Lower lobe of right lung (tissue), 2 donors: ENCODE data around the gene ATP6V1B1. TPM values are rescaled to one million over a fixed set of nuclear protein-coding genes. Genes with fewer than 3 reads are reported as not detected.

Experiments
- ATAC-seq, 2 donors: fragments of 200-7000 bp; cut with Tn5 transposase; one replicate each; pipeline ENCODE4 v1.9.1; 2020 to 2022; ENCODE audit warnings: mild to moderate bottlenecking in 2 of 2, moderate library complexity in 2 of 2
- DNase-seq: peaks from one replicate; pipeline ENCODE4 v3.0.0-alpha.2; 2020
- H3K27ac ChIP-seq: fragments of 200-600 bp; one replicate; pipeline ENCODE4 v1.8.0; 2022
- H3K27me3 ChIP-seq: fragments of 200-600 bp; one replicate; pipeline ENCODE4 v1.8.0; 2022; ENCODE audit warnings: low read depth
- H3K36me3 ChIP-seq: fragments of 200-600 bp; one replicate; pipeline ENCODE4 v1.8.0; 2022; ENCODE audit warnings: mild to moderate bottlenecking
- H3K4me1 ChIP-seq: fragments of 200-600 bp; one replicate; pipeline ENCODE4 v1.8.0; 2022
- H3K4me3 ChIP-seq: fragments of 200-600 bp; one replicate; pipeline ENCODE4 v1.8.0; 2022; ENCODE audit warnings: mild to moderate bottlenecking
- H3K9me3 ChIP-seq: fragments of 200-600 bp; one replicate; pipeline ENCODE4 v1.8.0; 2022
- intact Hi-C: fragments of 100-400 bp; cut with DNase I; formaldehyde crosslinking; loops from one replicate; pipeline ENCODE4 v1.11.0; 2022
- total RNA-seq: library from RNA; stranded (reverse); fragmentation: NEBNext Ultra II Directional; extraction: Animal tissue kit (Norgen Biotek cat#: 25700); gene quantifications from one replicate; pipeline ENCODE4 v1.2.1, GENCODE V29; 2021
- TF ChIP-seq, protein P1 (sequence below): fragments of 200-600 bp; IDR thresholded peaks from one replicate; pipeline ENCODE4 v1.8.0; 2022; ENCODE audit warnings: antibody characterized with exemption, mild to moderate bottlenecking
- donor health status: DM: no; HTN: yes; CAD: no; lungs with severe emphysema.

Gene ATP6V1B1
- total RNA-seq, 1 donor from 2014 or later = 2.2 TPM

DNA sequence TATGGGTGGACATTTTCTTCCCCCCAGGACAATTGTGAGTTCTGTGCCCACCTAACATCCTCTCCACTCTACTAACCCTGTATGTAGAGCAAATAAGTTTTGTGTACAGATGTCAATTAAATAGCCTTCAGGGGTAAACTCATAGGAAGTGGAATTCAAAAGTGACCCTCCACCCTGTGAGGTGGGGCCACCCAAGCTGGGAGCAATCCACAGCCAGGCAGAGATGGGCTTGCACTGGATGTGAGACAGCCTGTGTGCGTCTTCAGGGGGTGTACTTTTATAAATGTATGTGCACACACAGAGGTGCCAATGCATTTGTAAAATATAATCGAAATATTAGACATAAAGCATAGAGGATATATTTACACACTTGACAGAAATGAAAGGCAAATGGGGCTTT is 33.1 kb upstream of the ATP6V1B1 start:
- ATAC-seq = no peak
- H3K36me3 ChIP-seq = no peaks in the 10 kb centered on the region
- TF ChIP-seq, protein P1, sequence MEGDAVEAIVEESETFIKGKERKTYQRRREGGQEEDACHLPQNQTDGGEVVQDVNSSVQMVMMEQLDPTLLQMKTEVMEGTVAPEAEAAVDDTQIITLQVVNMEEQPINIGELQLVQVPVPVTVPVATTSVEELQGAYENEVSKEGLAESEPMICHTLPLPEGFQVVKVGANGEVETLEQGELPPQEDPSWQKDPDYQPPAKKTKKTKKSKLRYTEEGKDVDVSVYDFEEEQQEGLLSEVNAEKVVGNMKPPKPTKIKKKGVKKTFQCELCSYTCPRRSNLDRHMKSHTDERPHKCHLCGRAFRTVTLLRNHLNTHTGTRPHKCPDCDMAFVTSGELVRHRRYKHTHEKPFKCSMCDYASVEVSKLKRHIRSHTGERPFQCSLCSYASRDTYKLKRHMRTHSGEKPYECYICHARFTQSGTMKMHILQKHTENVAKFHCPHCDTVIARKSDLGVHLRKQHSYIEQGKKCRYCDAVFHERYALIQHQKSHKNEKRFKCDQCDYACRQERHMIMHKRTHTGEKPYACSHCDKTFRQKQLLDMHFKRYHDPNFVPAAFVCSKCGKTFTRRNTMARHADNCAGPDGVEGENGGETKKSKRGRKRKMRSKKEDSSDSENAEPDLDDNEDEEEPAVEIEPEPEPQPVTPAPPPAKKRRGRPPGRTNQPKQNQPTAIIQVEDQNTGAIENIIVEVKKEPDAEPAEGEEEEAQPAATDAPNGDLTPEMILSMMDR = no peak
- peaks cover 34% of the 10 kb centered on the region for H3K4me1 ChIP-seq
- no peak overlapping the region for H3K4me3 ChIP-seq
- DNase-seq = no peak
- peaks cover 99% of the 10 kb centered on the region for H3K27me3 ChIP-seq
- H3K9me3 ChIP-seq = no peaks in the 10 kb centered on the region
- H3K27ac ChIP-seq = no peak overlapping the region
- intact Hi-C loops = no loop called here

DNA sequence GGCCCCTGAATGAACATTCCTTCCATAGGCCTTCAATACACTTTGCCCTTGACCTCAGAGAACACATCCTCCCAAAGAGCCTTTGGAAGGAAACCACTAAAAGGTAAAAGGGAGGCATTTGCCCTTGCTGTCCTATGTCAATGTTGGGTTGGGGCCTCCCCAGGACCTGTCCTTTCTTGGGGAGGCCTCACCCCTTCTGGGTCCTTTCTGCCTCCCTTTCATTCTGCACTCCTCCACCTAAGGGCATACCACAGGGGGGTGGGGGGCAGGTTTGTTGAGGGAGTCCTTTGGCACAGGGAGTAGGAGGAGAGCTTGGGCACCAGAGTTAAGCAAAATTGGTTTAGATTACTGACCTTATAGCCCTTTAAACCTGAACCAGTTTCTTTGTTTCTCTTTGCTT is 32.5 kb upstream of the ATP6V1B1 start:
- Histone ChIP-seq H3K4me3 (no peak overlapping the region), H3K27ac (no peak overlapping the region), H3K9me3 (no peaks in the 10 kb centered on the region), H3K36me3 (no peaks in the 10 kb centered on the region), H3K27me3 (peaks cover 99% of the 10 kb centered on the region), H3K4me1 (peaks cover 34% of the 10 kb centered on the region)
- ATAC-seq = no peak
- DNase-seq = no peak
- intact Hi-C loops = no loop called here
- TF ChIP-seq, protein P1 = no peak

DNA sequence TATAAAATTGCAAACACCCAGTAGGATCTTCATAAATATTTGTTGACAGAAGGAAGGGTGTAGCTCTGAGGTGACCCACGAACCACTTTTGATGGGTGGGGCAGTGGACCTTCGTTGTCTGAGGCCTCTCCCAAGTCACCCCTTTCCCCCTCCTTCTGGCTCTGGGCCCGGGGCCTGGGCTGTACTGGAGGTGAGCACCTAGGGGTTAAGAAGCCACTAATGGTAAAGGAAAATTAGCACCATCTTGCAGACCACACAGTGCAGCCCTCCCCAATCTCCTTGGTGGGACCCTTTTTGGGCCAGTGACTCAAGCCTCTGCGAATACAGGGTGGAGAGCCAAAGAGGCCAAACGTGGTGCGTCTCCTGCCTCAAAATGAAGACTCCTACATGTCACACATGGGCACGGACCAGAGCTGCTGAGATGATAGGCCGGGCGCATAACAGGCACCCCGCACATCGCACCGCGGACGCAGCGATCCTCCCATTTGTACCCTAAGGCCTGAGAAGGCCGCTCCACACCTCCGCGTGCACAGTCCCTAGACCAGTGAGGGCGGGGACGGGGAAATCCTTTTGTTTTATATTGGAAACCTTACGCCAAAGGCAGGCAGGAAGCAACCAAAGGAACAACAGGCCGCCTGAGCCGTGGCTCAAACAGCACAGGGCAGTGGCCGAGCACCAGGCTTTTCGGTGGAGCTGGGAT is 31.9 kb upstream of the ATP6V1B1 start:
- TF ChIP-seq, protein P1 = no peak

DNA sequence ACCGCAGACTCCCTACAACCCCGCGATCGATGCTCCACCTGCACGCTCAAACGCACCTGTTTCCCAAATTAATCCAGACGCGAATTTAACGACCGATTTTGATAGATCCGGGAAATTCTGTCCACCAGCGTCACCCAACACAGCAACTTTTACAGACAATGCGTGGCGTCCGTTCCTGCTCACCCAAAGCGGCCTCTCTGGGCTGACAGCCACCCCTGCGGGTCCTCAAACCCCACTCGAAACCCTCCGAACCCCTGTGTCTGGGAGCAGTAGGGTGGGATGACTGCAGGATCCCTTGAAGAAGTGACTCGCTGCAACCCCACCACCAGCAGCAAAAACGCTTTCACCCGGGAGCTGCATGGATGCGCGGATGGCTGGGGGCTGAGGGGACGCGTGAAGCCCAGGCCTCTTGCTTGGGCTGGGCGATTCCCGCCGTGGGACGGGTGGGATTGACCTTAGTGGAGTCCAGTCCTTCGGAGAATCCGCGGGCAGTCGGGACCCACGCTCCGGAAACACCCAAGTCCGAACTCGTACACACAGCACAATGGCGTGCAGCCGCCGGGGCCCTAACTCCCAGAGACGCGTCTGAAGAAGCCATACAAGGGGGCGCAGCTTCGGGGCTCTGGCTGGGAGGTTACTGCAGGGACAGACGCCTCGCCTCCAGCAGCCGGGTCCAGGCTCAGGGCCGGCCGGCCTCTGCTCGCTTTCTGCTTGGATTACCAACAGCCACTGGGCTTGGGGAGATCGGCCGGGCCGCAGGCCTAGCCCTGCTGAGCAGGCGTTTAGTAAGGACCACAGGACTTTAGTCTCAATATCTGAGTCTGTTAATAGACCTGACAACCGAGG is 31.1 kb upstream of the ATP6V1B1 start:
- Histone ChIP-seq H3K36me3 (no peaks in the 10 kb centered on the region), H3K27me3 (peaks cover 97% of the 10 kb centered on the region), H3K27ac (no peak overlapping the region), H3K9me3 (no peaks in the 10 kb centered on the region), H3K4me1 (peaks cover 30% of the 10 kb centered on the region), H3K4me3 (no peak overlapping the region)
- TF ChIP-seq, protein P1 = no peak
- no peak for ATAC-seq
- intact Hi-C loops = no loop called here
- no peak for DNase-seq

More for the DNA sequence above, 31.9 kb upstream of the ATP6V1B1 start:
- Histone ChIP-seq H3K27me3 (peaks cover 97% of the 10 kb centered on the region), H3K9me3 (no peaks in the 10 kb centered on the region), H3K36me3 (no peaks in the 10 kb centered on the region), H3K4me1 (peaks cover 34% of the 10 kb centered on the region), H3K4me3 (no peak overlapping the region), H3K27ac (no peak overlapping the region)
- ATAC-seq = no peak
- intact Hi-C loops = no loop called here
- DNase-seq = no peak

DNA sequence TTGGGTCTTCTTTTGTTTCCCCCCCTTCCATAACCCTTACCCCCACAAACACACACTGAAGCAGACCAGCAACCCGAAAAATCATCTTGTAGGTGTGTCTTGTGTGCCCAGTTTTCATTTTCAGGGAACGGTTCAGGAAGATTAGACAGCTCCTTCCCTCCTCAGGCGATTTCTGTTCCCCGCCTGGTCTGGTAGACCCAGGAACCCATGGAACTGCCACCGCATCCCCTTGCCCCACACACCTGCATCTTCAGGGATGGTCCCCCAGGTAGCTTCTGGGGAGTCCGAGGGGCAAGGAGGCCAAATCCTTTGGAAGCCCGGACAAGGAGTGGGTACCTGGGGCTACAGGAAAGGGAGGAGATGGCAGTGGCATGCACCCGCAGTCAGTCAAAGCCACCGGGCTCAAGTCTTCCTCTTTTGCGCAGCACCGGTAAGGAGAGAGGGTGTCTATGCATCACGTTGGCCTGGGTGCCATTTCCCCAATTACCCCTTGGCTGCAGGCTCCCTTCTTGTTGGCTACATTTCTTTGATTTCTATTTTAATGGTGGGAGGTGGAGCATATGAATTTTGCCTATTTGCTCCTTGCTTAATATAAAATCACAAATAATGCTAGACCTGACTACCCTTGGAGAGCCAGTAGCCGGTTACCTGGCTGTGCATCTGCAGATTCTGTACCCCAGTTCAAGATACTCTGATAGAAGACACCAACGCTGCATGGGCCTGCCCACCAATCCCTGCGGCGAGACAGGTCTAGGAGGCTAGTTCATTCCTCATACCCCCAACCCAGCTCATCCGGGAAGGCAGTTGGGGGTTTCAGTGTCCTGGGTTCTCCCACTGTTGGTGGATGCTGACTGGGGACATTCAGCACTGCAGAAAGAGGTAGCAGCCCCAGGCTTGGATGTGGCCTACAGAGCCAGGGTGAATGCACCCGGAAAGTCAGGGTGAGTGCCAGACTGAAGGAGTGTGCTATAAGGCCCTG is 30.0 kb upstream of the ATP6V1B1 start:
- intact Hi-C loops = no loop called here
- Histone ChIP-seq H3K9me3 (no peaks in the 10 kb centered on the region), H3K36me3 (no peaks in the 10 kb centered on the region), H3K4me3 (no peak overlapping the region), H3K27me3 (peaks cover 96% of the 10 kb centered on the region), H3K4me1 (peaks cover 18% of the 10 kb centered on the region), H3K27ac (no peak overlapping the region)
- no peak for DNase-seq
- no peak for ATAC-seq
- TF ChIP-seq, protein P1 = no peak
